ENCODE results near the gene SUGCT. TPM values are rescaled to one million over a fixed set of nuclear protein-coding genes. Genes with fewer than 3 reads are reported as not detected.

SUGCT gene
- total RNA-seq, 6 donors from 2014 or later, result 1.4 to 3.1 (median 1.7) TPM; not detected in 1

- Histone ChIP-seq H3K27me3 (no peaks in the 10 kb centered on the region), H3K4me1 (no peaks in the 10 kb centered on the region), H3K36me3 (no peaks in the 10 kb centered on the region), H3K9me3 (no peaks in the 10 kb centered on the region), H3K4me3 (no peak overlapping the region), H3K27ac (no peak overlapping the region)
- DNase-seq, result no peak
- no peak for ATAC-seq (ENCODE audit: low FRiP score in 2 of 2)
- TF ChIP-seq POLR2AphosphoS5 (IDR thresholded peaks at IDR 0.05), result no peak
- no peak for TF ChIP-seq EP300 (IDR thresholded peaks at IDR 0.05)
- no peak for TF ChIP-seq POLR2A (IDR thresholded peaks at IDR 0.05)
- TF ChIP-seq CTCF (IDR thresholded peaks at IDR 0.05), result no peak
Observed at GRCh38 chr7:40587419-40587818, 452.6 kb downstream of the SUGCT start.

- Histone ChIP-seq H3K27ac (no peak overlapping the region), H3K27me3 (no peaks in the 10 kb centered on the region), H3K9me3 (no peaks in the 10 kb centered on the region), H3K4me3 (no peak overlapping the region), H3K4me1 (no peaks in the 10 kb centered on the region), H3K36me3 (no peaks in the 10 kb centered on the region)
- TF ChIP-seq CTCF (IDR thresholded peaks at IDR 0.05) (no peak), POLR2A (IDR thresholded peaks at IDR 0.05) (no peak), POLR2AphosphoS5 (IDR thresholded peaks at IDR 0.05) (no peak), EP300 (IDR thresholded peaks at IDR 0.05) (no peak)
- ATAC-seq (ENCODE audit: low FRiP score in 2 of 2) (no peak), DNase-seq (no peak)
- WGBS, 2 donors, result 62 to 76% methylated on average over 6 of the region's 6 CpGs
Observed at GRCh38 chr7:40595129-40595528, 460.3 kb downstream of the SUGCT start.

- 82 to 90% methylated on average over 2 of the region's 2 CpGs for WGBS, 2 donors
- TF ChIP-seq POLR2AphosphoS5 (IDR thresholded peaks at IDR 0.05), result no peak
- TF ChIP-seq EP300 (IDR thresholded peaks at IDR 0.05), result no peak
- no peak for TF ChIP-seq CTCF (IDR thresholded peaks at IDR 0.05)
- TF ChIP-seq POLR2A (IDR thresholded peaks at IDR 0.05), result no peak
- DNase-seq (no peak), ATAC-seq (ENCODE audit: low FRiP score in 2 of 2) (no peak)
- H3K27me3 ChIP-seq, result no peaks in the 10 kb centered on the region
- no peak overlapping the region for H3K27ac ChIP-seq
- no peaks in the 10 kb centered on the region for H3K4me1 ChIP-seq
- H3K36me3 ChIP-seq, result no peaks in the 10 kb centered on the region
- H3K4me3 ChIP-seq, result no peak overlapping the region
- H3K9me3 ChIP-seq, result no peaks in the 10 kb centered on the region
Observed at GRCh38 chr7:40595832-40596231, 461.0 kb downstream of the SUGCT start.

GRCh38 chr7:40597517-40597916, 462.7 kb downstream of the SUGCT start:
- no peaks in the 10 kb centered on the region for H3K4me1 ChIP-seq
- H3K36me3 ChIP-seq, result no peaks in the 10 kb centered on the region
- no peaks in the 10 kb centered on the region for H3K9me3 ChIP-seq
- no peak for TF ChIP-seq EP300 (IDR thresholded peaks at IDR 0.05)
- no peak for TF ChIP-seq CTCF (IDR thresholded peaks at IDR 0.05)
- no peak for TF ChIP-seq POLR2AphosphoS5 (IDR thresholded peaks at IDR 0.05)
- no peak for TF ChIP-seq POLR2A (IDR thresholded peaks at IDR 0.05)
- ATAC-seq (ENCODE audit: low FRiP score in 2 of 2) (no peak), DNase-seq (no peak)
- H3K27ac ChIP-seq, result no peak overlapping the region
- H3K4me3 ChIP-seq, result no peak overlapping the region
- H3K27me3 ChIP-seq, result no peaks in the 10 kb centered on the region

- ATAC-seq (ENCODE audit: low FRiP score in 2 of 2) (no peak), DNase-seq (no peak)
- Histone ChIP-seq H3K4me3 (no peak overlapping the region), H3K9me3 (no peaks in the 10 kb centered on the region), H3K27ac (no peak overlapping the region), H3K27me3 (no peaks in the 10 kb centered on the region), H3K4me1 (no peaks in the 10 kb centered on the region), H3K36me3 (no peaks in the 10 kb centered on the region)
- TF ChIP-seq POLR2AphosphoS5 (IDR thresholded peaks at IDR 0.05) (no peak), POLR2A (IDR thresholded peaks at IDR 0.05) (no peak)
- 54 to 73% methylated on average over 7 of the region's 7 CpGs for WGBS, 2 donors
Observed at GRCh38 chr7:40598915-40599314, 464.1 kb downstream of the SUGCT start.
